Ishikawa (cell line): ENCODE measurements around the gene MRPS24.

Source experiments
- CREB1 ChIP-seq: IDR thresholded peaks from 2 replicates; pipeline ENCODE4 v1.6.1; 2012; ENCODE audit warnings: low read depth
- EGR1 ChIP-seq: IDR thresholded peaks from 2 replicates; pipeline ENCODE4 v1.6.1; 2012
- EP300 ChIP-seq: IDR thresholded peaks from 2 replicates; pipeline ENCODE4 v1.6.1; 2012; ENCODE audit warnings: borderline replicate concordance
- FOXM1 ChIP-seq: IDR thresholded peaks from 2 replicates; pipeline ENCODE4 v1.6.1; 2012; ENCODE audit warnings: low read depth, borderline replicate concordance
- RAD21 ChIP-seq: IDR thresholded peaks from 2 replicates; pipeline ENCODE4 v1.6.1; 2012; ENCODE audit warnings: low read depth
- TAF1 ChIP-seq: IDR thresholded peaks from 2 replicates; pipeline ENCODE4 v1.6.1; 2012; ENCODE audit warnings: low read depth, mild to moderate bottlenecking
- TCF12 ChIP-seq: IDR thresholded peaks from 2 replicates; pipeline ENCODE4 v1.6.1; 2012; ENCODE audit warnings: low read depth
- YY1 ChIP-seq: IDR thresholded peaks from 2 replicates; pipeline ENCODE4 v1.6.1; 2012; ENCODE audit warnings: low read depth
- ZBTB7A ChIP-seq: IDR thresholded peaks from 2 replicates; pipeline ENCODE4 v1.6.1; 2012; ENCODE audit warnings: low read depth
- TF ChIP-seq, protein P1 (sequence below): IDR thresholded peaks from 2 replicates; pipeline ENCODE4 v1.6.1; 2012; ENCODE audit warnings: low read depth, mild to moderate bottlenecking
- TF ChIP-seq, protein P2 (sequence below): IDR thresholded peaks from 2 replicates; pipeline ENCODE4 v1.6.1; 2012
- TF ChIP-seq, protein P3 (sequence below): IDR thresholded peaks from 2 replicates; pipeline ENCODE4 v1.6.1; 2012

DNA sequence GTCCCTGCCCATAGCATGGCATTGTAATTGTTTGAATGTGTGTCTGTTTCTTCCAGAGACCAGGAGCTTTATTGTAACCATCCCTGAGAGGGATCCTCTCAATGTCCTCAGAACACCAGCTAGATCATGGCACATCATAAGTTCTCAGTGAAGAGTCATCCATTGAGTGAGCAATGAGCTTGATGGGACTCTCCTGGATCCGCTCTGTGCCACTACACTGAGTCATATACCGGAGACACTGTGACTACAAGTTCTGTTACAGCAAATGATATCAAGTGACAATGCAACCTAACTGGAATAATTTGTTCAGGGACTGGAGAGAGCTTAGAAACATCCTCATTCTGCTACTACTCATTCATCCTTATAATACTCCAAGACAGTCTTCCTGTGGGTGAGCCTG, 25.1 kb downstream of the MRPS24 start:
- TF ChIP-seq ZBTB7A (no peak), RAD21 (no peak), CREB1 (no peak), TAF1 (no peak), TCF12 (no peak), EP300 (no peak), FOXM1 (no peak), YY1 (no peak), EGR1 (no peak)
- TF ChIP-seq, protein P1, sequence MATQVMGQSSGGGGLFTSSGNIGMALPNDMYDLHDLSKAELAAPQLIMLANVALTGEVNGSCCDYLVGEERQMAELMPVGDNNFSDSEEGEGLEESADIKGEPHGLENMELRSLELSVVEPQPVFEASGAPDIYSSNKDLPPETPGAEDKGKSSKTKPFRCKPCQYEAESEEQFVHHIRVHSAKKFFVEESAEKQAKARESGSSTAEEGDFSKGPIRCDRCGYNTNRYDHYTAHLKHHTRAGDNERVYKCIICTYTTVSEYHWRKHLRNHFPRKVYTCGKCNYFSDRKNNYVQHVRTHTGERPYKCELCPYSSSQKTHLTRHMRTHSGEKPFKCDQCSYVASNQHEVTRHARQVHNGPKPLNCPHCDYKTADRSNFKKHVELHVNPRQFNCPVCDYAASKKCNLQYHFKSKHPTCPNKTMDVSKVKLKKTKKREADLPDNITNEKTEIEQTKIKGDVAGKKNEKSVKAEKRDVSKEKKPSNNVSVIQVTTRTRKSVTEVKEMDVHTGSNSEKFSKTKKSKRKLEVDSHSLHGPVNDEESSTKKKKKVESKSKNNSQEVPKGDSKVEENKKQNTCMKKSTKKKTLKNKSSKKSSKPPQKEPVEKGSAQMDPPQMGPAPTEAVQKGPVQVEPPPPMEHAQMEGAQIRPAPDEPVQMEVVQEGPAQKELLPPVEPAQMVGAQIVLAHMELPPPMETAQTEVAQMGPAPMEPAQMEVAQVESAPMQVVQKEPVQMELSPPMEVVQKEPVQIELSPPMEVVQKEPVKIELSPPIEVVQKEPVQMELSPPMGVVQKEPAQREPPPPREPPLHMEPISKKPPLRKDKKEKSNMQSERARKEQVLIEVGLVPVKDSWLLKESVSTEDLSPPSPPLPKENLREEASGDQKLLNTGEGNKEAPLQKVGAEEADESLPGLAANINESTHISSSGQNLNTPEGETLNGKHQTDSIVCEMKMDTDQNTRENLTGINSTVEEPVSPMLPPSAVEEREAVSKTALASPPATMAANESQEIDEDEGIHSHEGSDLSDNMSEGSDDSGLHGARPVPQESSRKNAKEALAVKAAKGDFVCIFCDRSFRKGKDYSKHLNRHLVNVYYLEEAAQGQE = no peak
- TF ChIP-seq, protein P2, sequence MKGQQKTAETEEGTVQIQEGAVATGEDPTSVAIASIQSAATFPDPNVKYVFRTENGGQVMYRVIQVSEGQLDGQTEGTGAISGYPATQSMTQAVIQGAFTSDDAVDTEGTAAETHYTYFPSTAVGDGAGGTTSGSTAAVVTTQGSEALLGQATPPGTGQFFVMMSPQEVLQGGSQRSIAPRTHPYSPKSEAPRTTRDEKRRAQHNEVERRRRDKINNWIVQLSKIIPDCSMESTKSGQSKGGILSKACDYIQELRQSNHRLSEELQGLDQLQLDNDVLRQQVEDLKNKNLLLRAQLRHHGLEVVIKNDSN = no peak
- TF ChIP-seq, protein P3, sequence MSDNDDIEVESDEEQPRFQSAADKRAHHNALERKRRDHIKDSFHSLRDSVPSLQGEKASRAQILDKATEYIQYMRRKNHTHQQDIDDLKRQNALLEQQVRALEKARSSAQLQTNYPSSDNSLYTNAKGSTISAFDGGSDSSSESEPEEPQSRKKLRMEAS = no peak
